Measurements from ENCODE around the gene WDR86.

Gene WDR86

GRCh38 chr7:151389768-151390597, 19.9 kb downstream of the WDR86 start:
- no peak for DNase-seq

GRCh38 chr7:151389096-151389767, 20.6 kb downstream of the WDR86 start:
- DNase-seq = no peak

- DNase-seq = no peak
Measured at GRCh38 chr7:151388430-151388829, 21.4 kb downstream of the WDR86 start.

GRCh38 chr7:151388007-151388297, 21.9 kb downstream of the WDR86 start:
- no peak for DNase-seq

- no peak for DNase-seq
Measured at GRCh38 chr7:151387161-151388006, 22.5 kb downstream of the WDR86 start.

- DNase-seq = no peak
Measured at GRCh38 chr7:151386301-151387160, 23.3 kb downstream of the WDR86 start.

GRCh38 chr7:151385626-151386300, 24.1 kb downstream of the WDR86 start:
- no peak for DNase-seq

- no peak for DNase-seq
Measured at GRCh38 chr7:151384776-151385625, 24.8 kb downstream of the WDR86 start.

- no peak for DNase-seq
Measured at GRCh38 chr7:151384352-151384697, 25.5 kb downstream of the WDR86 start.

GRCh38 chr7:151383638-151384351, 26.0 kb downstream of the WDR86 start:
- no peak for DNase-seq

GRCh38 chr7:151382079-151382885, 27.6 kb downstream of the WDR86 start:
- no peak for DNase-seq

GRCh38 chr7:151381348-151382078, 28.3 kb downstream of the WDR86 start:
- DNase-seq = no peak

GRCh38 chr7:151381098-151381347, 28.8 kb downstream of the WDR86 start:
- DNase-seq = no peak

- no peak for DNase-seq
Measured at GRCh38 chr7:151380199-151381097, 29.4 kb downstream of the WDR86 start.

GRCh38 chr7:151379534-151380198, 30.2 kb downstream of the WDR86 start:
- DNase-seq = no peak

- no peak for DNase-seq
Measured at GRCh38 chr7:151379193-151379520, 30.7 kb downstream of the WDR86 start.

- no peak for DNase-seq
Measured at GRCh38 chr7:151378496-151379192, 31.2 kb downstream of the WDR86 start.

Measured in midbrain (tissue), 1 donor.